ENCODE measurements around the gene ADGRA1.
"Not testable (repeated sequence)": the region's sequence is repeated elsewhere in the genome, so short reads cannot be mapped to it uniquely, and the experiment has no call there.

The ADGRA1 gene, protein sequence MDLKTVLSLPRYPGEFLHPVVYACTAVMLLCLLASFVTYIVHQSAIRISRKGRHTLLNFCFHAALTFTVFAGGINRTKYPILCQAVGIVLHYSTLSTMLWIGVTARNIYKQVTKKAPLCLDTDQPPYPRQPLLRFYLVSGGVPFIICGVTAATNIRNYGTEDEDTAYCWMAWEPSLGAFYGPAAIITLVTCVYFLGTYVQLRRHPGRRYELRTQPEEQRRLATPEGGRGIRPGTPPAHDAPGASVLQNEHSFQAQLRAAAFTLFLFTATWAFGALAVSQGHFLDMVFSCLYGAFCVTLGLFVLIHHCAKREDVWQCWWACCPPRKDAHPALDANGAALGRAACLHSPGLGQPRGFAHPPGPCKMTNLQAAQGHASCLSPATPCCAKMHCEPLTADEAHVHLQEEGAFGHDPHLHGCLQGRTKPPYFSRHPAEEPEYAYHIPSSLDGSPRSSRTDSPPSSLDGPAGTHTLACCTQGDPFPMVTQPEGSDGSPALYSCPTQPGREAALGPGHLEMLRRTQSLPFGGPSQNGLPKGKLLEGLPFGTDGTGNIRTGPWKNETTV

DNA sequence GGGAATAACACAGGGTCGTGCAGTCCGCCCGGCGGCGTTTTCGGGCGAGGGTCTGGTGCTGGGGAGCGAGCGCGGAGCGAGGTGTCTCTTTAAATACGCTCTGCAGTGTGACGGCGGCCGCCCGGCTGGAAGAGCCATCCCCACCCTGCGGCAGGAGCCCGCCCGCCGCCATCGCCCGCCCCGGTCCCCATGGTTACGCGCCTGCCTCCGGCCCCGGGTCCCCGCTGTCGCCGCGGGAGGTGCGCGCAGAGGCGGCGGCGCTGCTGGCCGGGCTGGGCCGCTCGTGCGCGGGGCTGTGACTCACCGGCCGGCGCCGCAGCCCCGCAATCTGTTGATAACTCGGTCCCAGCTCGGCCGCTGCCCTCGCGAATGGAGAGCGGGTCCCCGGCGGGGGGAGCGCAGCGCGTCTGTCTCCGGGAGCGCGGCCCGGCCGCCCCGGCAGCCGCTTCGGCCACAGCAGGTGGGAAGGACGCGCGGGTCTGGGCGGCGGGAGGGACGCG is at the start of gene ADGRA1:
ADGRA1 (plus strand) TSS at position 246 of the 500 bp plus-strand sequence. CDS start 986 bp downstream, outside the sequence.
- DNase-seq = no peak

GRCh38 chr10:133038036-133038823 is 49.5 kb upstream of the ADGRA1 start:
- no peak for DNase-seq

GRCh38 chr10:133039107-133039802 is 48.5 kb upstream of the ADGRA1 start:
- no peak for DNase-seq

DNA sequence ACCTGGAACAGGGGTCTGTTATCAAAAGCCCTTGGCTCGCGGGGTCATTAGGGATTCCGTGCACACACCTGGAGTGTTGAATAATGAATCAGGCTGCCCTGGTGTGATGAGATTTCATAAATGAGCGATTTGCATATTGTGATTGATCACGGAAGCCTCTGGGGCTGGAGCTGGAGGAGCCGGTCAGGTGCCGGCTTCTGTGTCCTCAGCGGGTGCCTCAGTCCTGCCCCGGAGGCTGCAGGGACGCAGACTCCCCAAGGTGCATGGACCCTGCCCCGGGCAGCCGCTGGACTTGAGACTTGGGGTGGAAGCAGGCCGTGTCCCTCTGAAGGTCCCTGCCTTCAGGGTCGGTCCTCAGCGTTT is 47.9 kb upstream of the ADGRA1 start:
- DNase-seq = no peak

- DNase-seq = no peak
These were observed 47.5 kb upstream of the ADGRA1 start for GRCh38 chr10:133040198-133040597.

GRCh38 chr10:133041101-133041500 is 46.6 kb upstream of the ADGRA1 start:
- DNase-seq = no peak

GRCh38 chr10:133042061-133042460 is 45.7 kb upstream of the ADGRA1 start:
- no peak for DNase-seq

DNA sequence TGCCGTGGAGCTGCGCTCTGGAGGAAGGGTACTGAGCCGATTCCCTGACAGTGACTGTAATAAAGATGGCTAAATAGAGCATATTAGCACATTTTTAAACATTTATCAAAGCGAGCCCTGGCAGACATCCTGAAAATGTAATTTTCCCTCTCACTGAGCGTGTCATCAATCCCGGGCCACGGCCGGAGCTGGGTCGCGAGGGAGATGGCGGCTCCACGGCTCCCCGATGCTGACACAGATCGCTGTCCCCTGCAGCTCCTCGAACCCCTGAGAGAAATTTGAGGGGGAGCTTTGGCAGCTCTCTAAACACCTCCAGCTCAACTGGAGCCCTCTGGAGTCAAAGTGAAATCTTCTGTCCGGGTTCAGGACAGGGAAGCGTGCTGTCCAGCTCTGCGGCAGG is 44.9 kb upstream of the ADGRA1 start:
- DNase-seq = no peak

GRCh38 chr10:133043541-133044225 is 44.0 kb upstream of the ADGRA1 start:
- DNase-seq = no peak

DNA sequence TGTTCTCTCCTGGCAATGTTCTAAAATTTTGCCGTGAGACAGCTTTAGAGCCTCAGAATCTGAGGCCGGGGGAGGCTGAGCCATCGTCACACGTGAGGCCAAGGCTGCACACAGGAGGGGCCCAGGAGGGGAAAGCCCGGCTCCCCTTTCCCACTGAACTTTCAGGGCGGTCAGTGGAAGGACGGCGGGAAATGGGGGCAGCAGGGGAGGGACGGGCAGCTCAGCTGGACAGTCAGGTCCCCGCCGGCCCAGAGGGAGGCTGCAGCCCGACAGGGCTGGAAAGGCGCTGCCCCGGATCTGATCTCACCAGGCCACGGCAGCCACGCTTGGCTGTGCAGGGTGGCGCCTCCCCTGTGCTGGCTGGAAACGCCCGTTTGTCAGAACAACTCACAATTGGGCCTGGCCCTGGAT is 43.3 kb upstream of the ADGRA1 start:
- DNase-seq = no peak

DNA sequence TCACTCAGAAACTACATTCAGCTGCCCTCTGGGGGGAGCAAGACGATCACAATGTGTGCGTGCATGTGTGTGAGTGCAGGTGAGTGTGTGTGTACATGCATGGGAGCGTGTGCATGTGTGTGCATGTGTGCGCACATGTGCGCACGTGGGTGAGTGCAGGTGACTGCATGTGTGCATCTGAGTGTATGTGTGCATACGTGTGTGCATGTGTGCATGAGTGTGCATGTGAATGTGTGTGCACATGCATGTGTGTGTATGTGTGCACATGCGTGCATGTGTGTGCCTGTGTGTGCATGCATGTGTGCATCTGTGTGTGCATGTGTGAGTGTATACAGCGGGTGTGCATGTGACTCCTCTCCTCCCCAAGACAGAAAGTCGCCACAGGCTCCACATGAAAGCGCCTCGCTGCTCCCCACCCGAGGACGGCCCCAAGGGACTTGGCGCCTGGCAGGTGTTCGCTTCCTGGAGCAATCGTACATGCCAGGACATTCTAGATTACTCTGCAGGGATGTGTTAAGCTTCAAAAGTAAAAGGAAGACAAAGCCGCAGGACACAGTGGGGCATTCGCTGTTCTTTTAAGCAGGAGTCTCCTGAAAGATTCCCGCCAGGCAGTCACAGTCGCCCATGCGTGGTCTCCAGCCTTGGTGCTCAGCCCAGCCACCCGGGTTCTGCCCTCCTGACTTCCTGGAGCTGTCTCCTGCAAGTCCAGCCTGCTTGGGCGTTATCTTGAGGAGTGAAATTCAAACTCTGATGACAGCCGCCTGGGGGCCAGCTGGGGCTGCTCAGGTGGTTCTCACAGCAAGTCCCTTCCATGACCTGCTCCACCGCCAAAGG is 42.0 kb upstream of the ADGRA1 start:
- DNase-seq = no peak

GRCh38 chr10:133046390-133046765 is 41.3 kb upstream of the ADGRA1 start:
- no peak for DNase-seq

GRCh38 chr10:133047526-133048123 is 40.1 kb upstream of the ADGRA1 start:
- no peak for DNase-seq

DNA sequence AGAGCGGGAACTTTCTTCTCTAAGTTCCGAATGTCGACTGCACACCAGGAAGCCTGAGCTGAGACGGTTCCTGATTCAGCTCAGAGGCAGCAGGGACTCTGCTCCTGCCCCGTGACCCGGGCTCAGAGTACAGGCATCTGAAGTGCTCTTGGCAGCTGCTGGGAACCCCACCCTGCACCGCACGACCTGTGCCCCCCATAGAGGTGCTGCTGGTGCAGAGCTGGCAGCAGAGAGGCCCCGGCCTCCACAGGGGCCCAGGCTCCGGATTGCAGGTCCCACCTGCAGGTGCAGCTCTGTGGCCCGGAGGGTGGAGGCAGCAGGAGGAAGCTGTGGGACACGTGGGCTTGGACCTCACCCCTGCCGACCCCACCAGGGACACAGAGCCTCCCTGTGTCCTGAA is 39.5 kb upstream of the ADGRA1 start:
- DNase-seq = no peak

DNA sequence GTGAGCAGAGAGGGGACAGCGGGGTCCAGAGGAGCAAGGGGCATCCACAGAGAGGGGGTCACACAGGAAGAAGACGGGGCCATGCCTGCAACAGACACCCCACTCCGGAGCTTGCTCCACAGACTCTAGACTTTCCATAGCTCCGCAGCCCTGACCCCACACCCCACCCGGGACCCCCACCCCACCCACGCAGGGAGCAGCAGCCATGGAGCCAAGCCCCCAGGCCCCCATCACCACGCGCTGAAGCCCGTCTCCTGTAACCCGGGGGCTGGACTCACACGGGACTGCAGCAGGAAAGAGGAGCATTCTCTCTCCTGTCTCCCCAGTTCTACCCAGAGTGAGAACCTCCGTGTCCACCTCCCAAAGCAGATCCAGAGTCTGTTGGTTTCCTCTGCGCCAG is 38.8 kb upstream of the ADGRA1 start:
- DNase-seq = no peak

DNA sequence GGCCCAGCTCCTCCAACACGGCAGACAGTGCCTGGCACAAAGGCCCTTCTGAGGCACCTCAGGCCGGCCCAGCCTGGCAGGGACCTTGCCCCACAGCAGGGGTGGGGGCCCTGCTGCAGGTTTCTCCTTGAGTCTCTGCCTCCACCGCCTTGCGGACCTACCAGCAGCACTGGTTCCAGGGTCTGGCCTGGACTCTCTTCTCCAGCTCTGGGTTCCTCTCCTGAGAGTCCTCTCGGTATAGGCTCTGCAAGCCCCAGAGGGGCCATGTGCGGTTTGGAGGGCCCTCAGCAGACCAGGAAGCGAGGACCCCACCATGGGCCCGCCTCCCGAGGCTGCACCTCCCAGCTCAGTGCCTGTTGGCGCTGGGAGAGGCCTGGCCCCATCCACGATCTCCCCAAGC is 38.1 kb upstream of the ADGRA1 start:
- no peak for DNase-seq

DNA sequence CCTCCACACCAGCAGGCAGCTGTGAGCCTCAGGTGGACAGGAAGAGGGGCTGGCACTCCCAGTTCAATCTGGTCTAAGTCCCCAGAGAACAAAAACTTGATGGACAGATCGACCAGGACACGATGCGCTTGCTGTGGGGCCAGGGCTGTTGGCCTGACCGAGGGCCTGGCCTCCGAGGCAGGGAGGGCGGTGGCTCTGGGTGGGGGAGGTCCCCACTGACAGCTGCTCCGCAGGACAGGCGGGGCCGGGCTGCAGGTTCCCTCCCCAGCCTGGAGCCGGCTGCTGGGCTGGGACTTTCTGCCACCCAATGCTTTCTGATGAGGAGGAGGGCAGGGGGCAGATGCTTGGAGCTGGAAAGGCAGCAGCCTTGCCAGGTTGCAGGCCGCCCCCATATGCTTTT is 37.4 kb upstream of the ADGRA1 start:
- no peak for DNase-seq

DNA sequence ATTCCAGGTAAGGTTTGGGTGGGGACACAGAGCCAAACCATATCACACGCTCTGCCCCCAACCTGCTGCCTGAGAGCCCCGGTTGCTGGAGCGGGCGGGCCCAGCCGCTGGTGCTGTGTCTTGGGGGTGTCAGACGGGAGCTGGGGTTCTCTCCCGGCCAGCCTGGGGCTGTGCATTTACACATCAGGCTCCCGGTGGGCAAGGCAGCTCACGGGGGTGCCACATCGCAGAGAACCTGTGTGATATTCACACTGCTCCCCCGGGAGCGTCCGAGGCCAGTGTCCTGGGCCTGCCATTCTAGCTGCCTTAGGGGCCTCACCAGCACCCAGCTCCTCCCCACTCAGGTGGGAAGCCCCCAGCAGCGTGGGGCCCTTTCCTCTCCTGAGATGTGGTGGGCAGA is 35.6 kb upstream of the ADGRA1 start:
- no peak for DNase-seq

DNA sequence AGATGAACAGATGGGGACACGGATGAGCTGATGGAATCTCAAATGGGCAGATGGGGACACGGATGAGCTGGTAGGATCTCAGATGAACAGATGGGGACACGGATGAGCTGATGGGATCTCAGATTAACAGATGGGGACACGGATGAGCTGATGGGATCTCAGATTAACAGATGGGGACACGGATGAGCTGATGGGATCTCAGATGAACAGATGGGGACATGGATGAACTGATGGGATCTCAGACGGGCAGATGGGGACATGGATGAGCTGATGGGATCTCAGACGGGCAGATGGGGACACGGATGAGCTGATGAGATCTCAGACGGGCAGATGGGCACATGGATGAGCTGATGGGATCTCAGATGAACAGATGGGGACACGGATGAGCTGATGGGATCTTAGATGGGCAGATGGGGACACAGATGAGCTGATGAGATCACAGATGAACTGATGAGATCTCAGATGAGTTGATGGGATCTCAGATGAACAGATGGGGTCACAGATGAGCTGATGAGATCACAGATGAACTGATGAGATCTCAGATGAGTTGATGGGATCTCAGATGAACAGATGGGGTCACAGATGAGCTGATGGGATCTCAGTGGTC is 34.1 kb upstream of the ADGRA1 start:
- not testable (repeated sequence) for DNase-seq

- DNase-seq = no peak
These were observed 32.3 kb upstream of the ADGRA1 start for GRCh38 chr10:133055470-133055869.

DNA sequence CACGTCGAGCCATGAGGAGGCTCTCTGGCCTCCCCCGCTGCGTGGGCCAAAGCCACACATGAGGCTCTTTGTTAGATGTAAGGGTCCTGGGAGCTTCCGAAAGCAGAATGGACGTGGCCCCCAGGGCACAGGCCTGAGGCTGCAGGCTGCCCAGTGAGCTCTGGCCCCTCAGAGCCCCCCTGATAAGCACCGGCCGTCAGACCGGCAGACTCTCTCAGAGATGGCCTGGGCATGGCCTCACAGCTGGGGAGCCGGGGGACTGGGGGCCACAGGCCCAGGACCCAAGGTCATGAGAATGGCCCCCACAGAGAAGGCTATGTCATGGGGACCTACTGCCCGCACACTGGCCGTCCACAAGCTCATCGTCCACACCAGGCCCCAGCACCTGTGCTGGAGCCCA is 31.7 kb upstream of the ADGRA1 start:
- DNase-seq = no peak
